ENCODE measurements around the gene DMRTB1.

DMRTB1 gene

DNA sequence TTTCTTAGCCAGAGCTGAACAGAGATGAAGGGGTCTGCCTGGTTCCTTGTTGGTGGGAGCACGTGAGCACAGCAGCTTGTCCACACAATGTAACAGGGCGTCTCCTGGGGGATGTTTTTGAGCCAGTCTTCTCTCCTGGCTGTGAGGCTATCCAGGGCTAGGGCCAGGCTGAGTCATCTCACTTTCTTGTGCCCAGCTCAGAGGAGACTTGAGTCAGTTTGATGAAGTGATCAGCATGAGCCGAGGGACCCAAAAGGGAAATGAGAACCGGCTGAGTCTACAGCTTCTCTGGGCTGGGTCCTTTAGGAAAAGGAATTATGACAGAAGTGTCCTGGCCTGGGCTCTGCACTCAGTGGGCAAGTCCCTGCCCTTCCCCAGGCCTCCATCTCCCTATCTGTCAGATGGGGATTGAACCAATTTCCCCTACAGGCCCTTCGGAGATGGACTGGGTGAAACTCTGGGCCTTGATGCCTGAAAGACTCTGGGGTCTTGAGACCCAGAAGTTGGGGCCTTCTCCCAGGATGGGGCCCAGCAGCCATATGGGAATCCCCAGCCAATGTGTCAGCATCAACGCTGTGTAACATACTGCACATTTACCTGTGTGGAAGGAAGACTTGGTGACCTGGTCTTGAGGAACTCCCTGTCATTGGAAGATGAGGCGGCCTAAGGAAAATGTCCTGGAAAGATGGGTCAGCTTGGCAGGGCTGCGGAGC lies 36.6 kb downstream of the DMRTB1 start:
- DNase-seq = no peak

DNA sequence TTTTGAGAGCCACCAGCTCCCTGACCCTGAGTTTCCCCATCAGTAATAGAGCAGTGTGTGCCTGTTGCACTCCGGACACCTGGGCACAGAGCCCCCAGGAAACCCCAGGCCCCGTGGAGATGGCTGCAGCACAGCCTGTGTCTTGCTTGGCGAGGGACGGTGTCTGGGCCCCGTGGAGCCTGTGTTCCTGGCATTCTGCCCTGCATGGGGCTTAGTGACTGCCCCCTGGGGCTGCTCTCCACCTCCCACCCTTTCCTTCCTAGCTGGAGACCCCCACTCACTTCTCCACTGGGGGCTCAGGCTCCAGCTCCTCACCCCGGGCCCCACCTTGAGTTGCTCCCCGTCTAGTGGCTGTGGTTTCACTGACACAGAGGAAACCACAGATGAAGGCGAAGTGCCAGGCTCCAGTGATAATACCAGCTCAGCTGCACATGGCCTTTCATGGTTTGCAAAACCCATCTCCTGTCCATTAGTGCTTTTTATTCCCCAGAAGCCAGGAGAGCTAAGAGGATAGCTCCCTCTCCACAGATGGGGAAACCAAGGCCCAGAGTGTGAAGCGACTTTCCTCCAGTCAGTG lies 39.4 kb downstream of the DMRTB1 start:
- no peak for DNase-seq

DNA sequence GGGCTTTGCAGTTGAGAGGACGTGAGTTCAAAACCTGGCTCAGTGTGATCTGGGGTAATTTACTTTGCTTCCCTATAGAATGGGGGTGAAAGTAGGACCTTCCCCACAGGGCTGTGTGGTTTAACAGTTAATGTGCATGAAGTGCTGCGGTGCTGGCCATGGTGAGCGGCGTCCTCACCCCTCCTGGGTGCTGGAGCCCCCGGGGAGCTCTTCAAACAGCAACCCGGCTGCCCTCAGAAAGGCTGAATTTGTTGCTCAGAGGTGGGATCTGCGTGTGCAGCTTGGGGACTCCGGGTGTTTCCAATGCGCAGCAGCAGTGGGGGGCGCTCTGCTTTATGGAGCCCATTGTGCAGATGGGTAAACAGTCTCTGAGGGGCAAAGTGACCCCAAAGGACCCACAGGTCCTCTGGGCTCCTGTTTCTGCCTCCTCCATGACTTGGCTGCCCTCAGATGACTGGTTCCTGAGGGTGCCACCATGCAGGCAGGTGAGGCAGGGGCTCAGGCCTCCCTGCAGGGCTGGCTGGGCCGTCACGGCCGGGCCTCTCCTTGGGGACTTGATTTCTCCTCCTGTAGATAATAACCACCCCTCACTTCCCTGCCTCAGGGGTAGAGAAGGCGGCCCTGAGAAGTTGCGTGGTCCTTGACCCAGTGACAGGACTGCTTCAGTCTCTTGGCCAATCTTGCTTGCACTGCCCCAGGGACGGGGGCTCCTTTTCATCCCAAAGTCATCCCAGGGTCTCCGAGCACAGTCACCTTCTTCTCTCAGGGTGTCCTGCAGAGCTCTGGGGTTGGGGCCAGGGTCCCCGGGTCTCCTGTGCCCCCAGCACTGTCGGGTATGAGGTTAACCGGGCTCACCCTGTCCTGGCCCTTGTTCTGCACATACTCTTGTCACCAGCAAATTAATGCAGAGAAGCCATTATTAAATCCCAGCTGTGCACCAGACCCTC lies 40.3 kb downstream of the DMRTB1 start:
- DNase-seq = no peak

DNA sequence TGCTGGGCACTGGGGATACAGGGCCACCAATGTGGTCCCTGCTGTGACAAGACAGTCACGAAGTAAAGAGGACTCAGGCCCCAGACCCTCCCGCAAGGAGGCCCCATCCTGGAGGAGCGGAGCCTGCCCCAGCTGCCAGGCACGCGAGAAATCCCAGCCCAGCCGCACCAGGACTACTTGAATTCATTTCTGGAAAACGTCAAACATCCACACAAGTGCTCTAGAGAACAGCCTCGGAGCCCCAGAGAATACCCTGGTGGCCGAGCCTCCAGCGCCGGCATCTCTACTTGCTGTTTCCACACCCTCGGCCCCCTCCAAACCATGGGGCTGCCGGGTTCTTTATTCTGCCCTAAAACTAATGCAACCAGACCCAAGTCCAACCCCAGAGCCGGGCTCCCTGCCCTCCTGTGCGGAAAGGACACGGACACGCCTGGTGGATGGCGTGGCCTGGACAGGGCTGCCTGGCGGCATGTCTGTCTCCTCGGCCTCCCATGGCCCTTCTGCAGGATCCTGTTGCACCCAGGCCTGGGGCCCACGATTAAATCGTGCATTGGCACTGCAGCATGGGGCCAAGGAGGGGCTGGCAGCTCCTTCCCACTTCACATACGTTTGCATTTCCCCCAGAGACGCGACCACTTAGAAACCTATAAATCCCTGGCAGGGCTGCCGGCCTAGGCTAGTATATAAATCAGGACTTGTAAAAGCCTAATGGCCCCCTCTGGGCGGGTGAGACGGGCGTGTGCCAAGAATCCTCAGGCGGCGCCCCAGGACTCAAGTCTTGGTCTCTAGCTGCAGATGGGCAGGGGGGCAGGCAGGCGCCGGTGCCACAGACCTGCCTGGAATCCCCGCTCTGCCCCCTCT lies 41.2 kb downstream of the DMRTB1 start:
- no peak for DNase-seq

DNA sequence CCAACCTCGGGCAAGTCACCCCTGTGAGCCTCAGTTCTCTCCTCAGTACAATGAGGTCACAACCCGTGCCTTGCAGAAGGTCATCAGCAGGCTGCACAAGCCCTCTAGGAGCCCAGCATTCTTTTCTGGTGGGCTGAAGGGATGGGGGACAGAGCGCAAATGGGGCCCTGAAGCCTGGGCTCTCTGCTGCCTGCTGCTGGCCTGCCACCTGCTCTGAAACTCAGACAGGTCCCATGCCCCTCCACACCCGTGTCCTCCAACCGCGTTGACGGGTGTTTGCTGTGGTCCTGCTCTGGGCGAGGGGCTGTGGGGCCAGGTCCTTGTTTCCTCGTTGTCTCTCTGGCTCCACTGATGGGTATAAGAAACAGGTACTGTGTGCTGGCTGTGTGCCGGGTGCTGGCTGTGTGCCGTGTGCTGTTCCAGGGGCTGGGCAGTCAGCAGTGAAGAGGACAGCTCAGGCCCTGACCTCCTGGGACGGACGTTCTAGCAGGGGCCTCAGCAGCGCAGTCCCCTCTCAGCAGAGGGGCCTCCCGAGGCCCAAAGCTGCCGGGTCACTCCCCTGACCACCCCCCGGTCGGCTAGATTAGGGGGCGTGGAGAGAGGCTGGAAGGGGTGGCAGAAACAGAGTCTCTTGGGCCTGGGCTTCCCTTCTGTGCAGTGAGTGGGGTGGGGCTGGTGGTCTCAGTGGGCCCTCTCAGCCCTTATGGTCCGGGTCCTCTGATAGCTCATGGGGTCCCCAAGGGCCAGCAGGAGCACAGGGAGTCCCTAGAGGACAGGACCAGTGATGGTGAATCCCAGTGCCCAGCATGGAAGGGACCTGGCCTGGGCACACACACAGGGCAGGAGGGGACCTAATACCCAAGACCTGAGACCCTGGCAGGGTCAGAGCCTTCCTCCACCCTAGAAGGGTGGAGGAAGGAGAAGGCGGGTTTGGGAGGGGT lies 42.1 kb downstream of the DMRTB1 start:
- DNase-seq = no peak

DNA sequence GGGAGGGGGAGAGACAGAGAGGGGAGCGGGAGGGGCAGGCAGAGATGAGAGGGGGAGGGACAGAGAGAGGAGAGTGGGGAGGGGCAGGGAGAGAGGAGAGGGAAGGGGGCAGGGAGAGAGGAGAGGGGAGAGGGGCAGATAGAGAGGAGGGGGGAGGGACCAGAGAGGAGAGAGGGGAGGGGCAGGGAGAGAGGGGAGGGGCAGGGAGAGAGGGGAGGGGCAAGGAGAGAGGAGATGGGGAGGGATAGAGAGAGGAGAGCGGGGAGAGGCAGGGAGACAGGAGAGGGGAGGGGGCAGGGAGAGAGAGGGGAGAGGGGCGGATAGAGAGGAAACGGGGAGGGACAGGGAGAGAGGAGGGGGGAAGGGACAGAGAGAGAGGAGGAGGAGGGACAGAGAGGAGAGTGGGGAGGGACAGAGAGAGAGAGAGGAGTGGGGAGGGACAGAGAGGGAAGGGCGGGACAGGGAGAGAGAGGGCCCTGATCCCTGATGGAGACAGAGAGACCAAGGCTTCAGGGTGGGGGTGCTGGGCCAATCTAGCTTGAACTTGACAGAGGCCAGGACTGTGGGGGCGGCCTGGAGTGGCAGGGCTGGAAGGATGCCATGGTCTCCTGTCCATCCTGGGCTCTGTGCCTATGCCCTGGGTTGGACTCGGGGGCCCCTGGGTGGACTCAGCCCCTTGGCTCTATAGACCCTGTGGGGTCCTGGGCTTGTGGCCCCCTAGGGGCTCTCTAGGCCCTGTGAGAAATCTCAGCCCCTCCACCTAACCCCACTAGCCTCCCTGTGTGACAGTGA lies 43.6 kb downstream of the DMRTB1 start:
- no peak for DNase-seq

DNA sequence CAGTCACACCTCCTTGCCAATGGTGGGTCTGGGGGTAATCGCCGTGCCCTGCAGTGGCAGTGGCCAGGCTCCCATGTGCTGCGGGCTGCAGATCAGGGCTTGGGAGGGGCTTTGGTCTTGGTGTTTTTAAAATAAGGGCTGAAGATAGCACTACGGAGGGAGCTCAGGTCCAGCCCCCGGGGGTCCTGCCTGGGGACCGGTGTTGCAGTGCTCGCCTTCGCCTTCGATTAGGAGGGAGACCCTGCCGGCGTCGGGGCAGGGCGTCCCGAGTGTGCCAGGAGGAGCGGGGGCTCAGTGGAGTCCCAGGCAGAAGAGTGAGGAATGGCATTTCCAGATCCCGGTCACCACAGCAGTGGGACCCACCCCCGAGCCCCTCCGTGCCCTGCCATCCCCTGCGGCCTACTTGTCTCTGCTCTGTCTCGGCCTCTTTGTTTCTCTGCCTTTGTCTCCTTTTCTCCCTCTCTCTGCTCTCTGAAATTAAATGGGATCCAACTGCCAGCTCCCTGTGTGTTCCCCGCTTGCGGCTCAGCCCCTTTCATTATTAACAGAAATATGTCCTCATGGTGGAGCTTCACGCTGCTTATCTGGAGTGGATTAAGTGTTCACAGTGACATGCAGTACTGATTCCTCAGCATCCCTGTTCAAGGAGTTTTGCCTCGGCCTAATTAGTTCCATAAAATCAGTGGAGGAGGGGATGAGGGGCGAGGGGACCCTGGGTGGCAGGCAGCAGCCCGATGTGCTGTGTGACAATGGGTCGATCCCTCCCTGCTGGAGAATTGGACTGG lies 44.4 kb downstream of the DMRTB1 start:
- DNase-seq = no peak

- DNase-seq = no peak
Measured at GRCh38 chr1:53504901-53505300, 45.7 kb downstream of the DMRTB1 start.

DNA sequence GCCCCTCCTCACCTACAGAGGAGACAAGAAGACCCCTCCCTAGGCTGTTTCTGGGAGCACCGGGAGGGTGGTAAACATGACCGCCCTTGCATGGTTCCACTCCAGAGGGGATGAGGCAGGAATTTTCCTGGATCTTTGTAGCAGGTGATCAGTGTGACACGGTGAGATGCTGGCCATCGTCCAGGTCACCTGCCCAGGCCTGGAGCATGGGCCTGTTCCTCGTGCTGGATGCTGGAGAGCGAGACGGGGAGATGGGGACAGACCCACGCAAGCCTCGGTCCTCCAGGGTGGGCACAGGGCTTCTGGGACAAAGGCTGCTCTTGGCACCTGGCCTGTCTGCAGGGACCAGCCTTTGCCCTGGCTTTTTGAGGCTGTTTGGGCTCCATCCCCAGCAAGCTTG lies 46.2 kb downstream of the DMRTB1 start:
- DNase-seq = no peak

DNA sequence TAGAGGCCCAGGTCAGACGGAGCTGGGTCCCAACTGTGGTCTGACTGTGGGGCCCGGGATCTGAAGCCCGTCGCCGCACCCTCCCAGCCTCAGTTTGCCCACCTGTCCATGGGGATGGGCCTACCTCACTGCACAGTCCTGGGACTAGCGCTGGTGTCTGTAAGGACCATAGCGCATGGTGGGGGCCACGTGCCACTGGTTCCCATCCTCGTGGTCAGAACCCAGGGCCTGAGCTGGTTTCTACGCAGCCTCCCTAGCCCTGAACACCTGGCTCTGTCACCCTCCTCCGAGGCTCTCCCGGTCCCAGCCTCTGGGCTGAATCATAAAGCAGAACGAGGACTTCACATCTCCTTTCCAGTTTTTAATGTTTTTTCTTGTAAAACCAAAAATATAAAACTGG lies 46.7 kb downstream of the DMRTB1 start:
- DNase-seq = no peak

DNA sequence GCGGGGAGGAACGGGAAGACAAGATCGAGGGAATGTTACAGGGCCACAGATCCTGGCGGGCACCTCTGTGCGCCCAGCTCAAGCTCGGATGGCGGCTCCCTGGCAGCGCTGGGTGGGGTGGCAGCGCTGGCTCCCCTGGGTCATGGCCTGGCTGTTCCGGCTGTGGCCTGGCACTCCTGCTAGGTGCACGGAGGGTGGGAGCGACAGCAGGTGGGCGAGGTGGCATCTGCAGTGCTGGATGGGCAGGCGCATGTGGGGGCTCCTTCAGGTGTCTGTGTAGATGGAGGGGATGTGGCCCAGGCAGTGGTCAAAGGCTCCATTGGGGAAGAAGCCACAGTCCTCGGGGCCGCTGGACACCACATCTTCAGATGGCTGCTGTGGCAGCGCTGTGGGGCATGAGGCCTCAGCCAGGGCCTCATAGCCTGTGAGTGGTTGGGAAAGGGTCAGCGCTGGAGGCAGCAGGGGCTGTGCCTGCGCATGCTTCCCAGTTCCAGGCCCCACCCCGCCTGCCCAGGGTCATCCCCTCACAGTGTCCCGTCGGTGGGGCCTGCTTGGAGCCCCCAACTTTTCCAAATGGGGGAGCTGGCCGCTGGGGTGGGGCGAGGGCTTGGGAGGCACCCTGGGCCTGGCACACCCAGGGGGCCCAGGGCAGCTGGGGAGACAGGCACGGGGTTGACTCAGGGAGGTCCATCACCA lies 47.3 kb downstream of the DMRTB1 start:
- DNase-seq = no peak

- DNase-seq = no peak
Measured at GRCh38 chr1:53507116-53507820, 48.1 kb downstream of the DMRTB1 start.

- DNase-seq = no peak
Measured at GRCh38 chr1:53508056-53508990, 49.1 kb downstream of the DMRTB1 start.

- no peak for DNase-seq
Measured at GRCh38 chr1:53508991-53509666, 49.9 kb downstream of the DMRTB1 start.

GRCh38 chr1:53509775-53510174 lies 50.6 kb downstream of the DMRTB1 start:
- DNase-seq = no peak

GRCh38 chr1:53510215-53510614 lies 51.0 kb downstream of the DMRTB1 start:
- no peak for DNase-seq
